WTC11 (cell line): Measurements from ENCODE around the gene FAM13C. TPM values are rescaled to one million over a fixed set of nuclear protein-coding genes. Genes with fewer than 3 reads are reported as not detected.

Experiments
- ATAC-seq: fragments of 200-7000 bp; cut with Tn5 transposase; 2 replicates; pipeline ENCODE4 v1.10.0; 2021; ENCODE audit warnings: mild to moderate bottlenecking, moderate library complexity
- CTCF ChIA-PET: fragments of 300-600 bp; sonication (Branson Sonifier 250); formaldehyde crosslinking; loops from one replicate; lab custom pipeline; 2021; ENCODE audit warnings: antibody characterized with exemption; lab: Charles Lee
- POLR2A ChIA-PET: fragments of 350-600 bp; sonication (Branson Sonifier 250); formaldehyde crosslinking; loops from one replicate; lab custom pipeline; 2021; ENCODE audit warnings: antibody characterized with exemption; lab: Charles Lee
- DNase-seq: peaks from one replicate; pipeline ENCODE4 v3.0.0; 2021; ENCODE audit warnings: low spot score
- H3K27ac Mint-ChIP-seq: 2 replicates; pipeline ENCODE4 v1.8.0; 2021; ENCODE audit warnings: mixed read lengths
- H3K27me3 Mint-ChIP-seq: 2 replicates; pipeline ENCODE4 v1.8.0; 2021; ENCODE audit warnings: low read depth, mild to moderate bottlenecking, moderate library complexity, mixed read lengths
- H3K36me3 Mint-ChIP-seq: 2 replicates; pipeline ENCODE4 v1.8.0; 2021; ENCODE audit warnings: mixed read lengths
- H3K4me1 Mint-ChIP-seq: 2 replicates; pipeline ENCODE4 v1.8.0; 2022; ENCODE audit warnings: mixed read lengths
- H3K4me3 Mint-ChIP-seq: 2 replicates; pipeline ENCODE4 v1.8.0; 2021; ENCODE audit warnings: mild to moderate bottlenecking, moderate library complexity, mixed read lengths
- H3K9me3 Mint-ChIP-seq: 2 replicates; pipeline ENCODE4 v1.8.0; 2021; ENCODE audit warnings: mixed read lengths
- ARID4B ChIP-seq: sonication (generic); formaldehyde crosslinking; IDR thresholded peaks from 2 replicates; pipeline ENCODE4 v1.8.0; 2023; ENCODE audit warnings: missing genetic modification reagents, mild to moderate bottlenecking, borderline replicate concordance
- CREB1 ChIP-seq: sonication (generic); formaldehyde crosslinking; IDR thresholded peaks from 2 replicates; pipeline ENCODE4 v1.8.0; 2023; ENCODE audit warnings: mild to moderate bottlenecking, missing genetic modification reagents
- E2F1 ChIP-seq: sonication (generic); formaldehyde crosslinking; IDR thresholded peaks from 2 replicates; pipeline ENCODE4 v1.8.0; 2022; ENCODE audit warnings: mild to moderate bottlenecking, missing genetic modification reagents
- FOXJ3 ChIP-seq: sonication (generic); formaldehyde crosslinking; IDR thresholded peaks from 2 replicates; pipeline ENCODE4 v1.9.0; 2021; ENCODE audit warnings: missing genetic modification reagents, mild to moderate bottlenecking, borderline replicate concordance
- GRHL2 ChIP-seq: fragments of 250-450 bp; sonication (Bioruptor Pico); IDR thresholded peaks from 2 replicates; pipeline ENCODE4 v1.8.0; 2022; ENCODE audit warnings: mild to moderate bottlenecking, moderate library complexity; ENCODE audit not compliant: insufficient replicate concordance, severe bottlenecking
- JUN ChIP-seq: sonication (generic); formaldehyde crosslinking; IDR thresholded peaks from 2 replicates; pipeline ENCODE4 v1.8.0; 2023; ENCODE audit warnings: mild to moderate bottlenecking, missing genetic modification reagents
- NFATC4 ChIP-seq: fragments of 250-450 bp; sonication (Bioruptor Pico); IDR thresholded peaks from 2 replicates; pipeline ENCODE4 v1.9.0; 2021; ENCODE audit warnings: mild to moderate bottlenecking
- NFE2L1 ChIP-seq: sonication (generic); formaldehyde crosslinking; IDR thresholded peaks from 2 replicates; pipeline ENCODE4 v1.8.1; 2023; ENCODE audit warnings: missing genetic modification reagents
- RORB ChIP-seq: fragments of 250-450 bp; sonication (Bioruptor Pico); IDR thresholded peaks from 2 replicates; pipeline ENCODE4 v1.9.0; 2021; ENCODE audit warnings: mild to moderate bottlenecking
- TP53 ChIP-seq: sonication (generic); formaldehyde crosslinking; IDR thresholded peaks from 2 replicates; pipeline ENCODE4 v1.8.1; 2023; ENCODE audit warnings: mild to moderate bottlenecking, missing genetic modification reagents
- ZBTB21 ChIP-seq: sonication (generic); formaldehyde crosslinking; IDR thresholded peaks from 2 replicates; pipeline ENCODE4 v1.8.1; 2023; ENCODE audit warnings: mild to moderate bottlenecking, missing genetic modification reagents, borderline replicate concordance
- ZMAT4 ChIP-seq: fragments of 250-450 bp; sonication (Bioruptor Pico); IDR thresholded peaks from 2 replicates; pipeline ENCODE4 v1.9.0; 2021; ENCODE audit warnings: mild to moderate bottlenecking
- ZNF317 ChIP-seq: sonication (generic); formaldehyde crosslinking; IDR thresholded peaks from 2 replicates; pipeline ENCODE4 v1.8.1; 2023; ENCODE audit warnings: low read depth, mild to moderate bottlenecking, moderate library complexity, missing genetic modification reagents, borderline replicate concordance
- ZNF423 ChIP-seq: fragments of 250-450 bp; sonication (Bioruptor Pico); IDR thresholded peaks from 2 replicates; pipeline ENCODE4 v2.1.2; 2022; ENCODE audit warnings: mild to moderate bottlenecking, moderate library complexity
- total RNA-seq: library from RNA; stranded (reverse); gene quantifications from 3 replicates; pipeline ENCODE4 v1.2.3, GENCODE V29; 2021
- TF ChIP-seq, protein P1 (sequence below): sonication (generic); formaldehyde crosslinking; IDR thresholded peaks from 2 replicates; pipeline ENCODE4 v1.8.1; 2022; ENCODE audit warnings: missing genetic modification reagents, borderline replicate concordance
- TF ChIP-seq, protein P2 (sequence below): sonication (generic); formaldehyde crosslinking; IDR thresholded peaks from 2 replicates; pipeline ENCODE4 v1.8.1; 2023; ENCODE audit warnings: mild to moderate bottlenecking, missing genetic modification reagents
- TF ChIP-seq, protein P3 (sequence below): fragments of 250-450 bp; sonication (Bioruptor Pico); IDR thresholded peaks from 2 replicates; pipeline ENCODE4 v1.9.0; 2021; ENCODE audit warnings: moderate library complexity, mild to moderate bottlenecking, inconsistent platforms, borderline replicate concordance
- TF ChIP-seq, protein P4 (sequence below): sonication (generic); formaldehyde crosslinking; IDR thresholded peaks from 2 replicates; pipeline ENCODE4 v1.8.1; 2022; ENCODE audit warnings: mild to moderate bottlenecking, missing genetic modification reagents, moderate library complexity, borderline replicate concordance

Gene FAM13C
- total RNA-seq, 1 experiment from 2014 or later = 1.5 TPM

GRCh38 chr10:59245686-59246085, 116.7 kb downstream of the FAM13C start:
- CTCF ChIA-PET = no interaction called here
- POLR2A ChIA-PET = no interaction called here

DNA sequence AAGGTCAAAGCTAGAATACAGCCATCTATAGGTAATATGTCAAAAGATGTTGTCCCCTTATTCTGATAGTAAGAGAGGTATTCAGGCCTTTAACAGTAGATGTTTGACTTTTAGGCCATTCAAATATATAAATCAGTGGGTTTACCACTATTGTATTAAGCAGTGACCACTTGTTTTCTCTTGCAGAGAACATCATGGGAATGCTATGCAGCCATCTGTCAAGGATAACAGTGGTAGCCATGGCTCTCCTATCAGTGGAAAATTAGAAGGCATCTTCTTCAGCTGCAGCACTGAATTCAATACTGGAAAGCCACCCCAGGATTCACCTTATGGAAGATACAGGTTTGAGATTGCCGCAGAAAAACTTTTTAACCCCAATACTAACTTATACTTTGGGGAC, 117.5 kb downstream of the FAM13C start:
- no peaks in the 10 kb centered on the region for H3K36me3 Mint-ChIP-seq
- POLR2A ChIA-PET = no interaction called here
- H3K4me3 Mint-ChIP-seq = no peak overlapping the region
- DNase-seq = no peak
- H3K9me3 Mint-ChIP-seq = no peaks in the 10 kb centered on the region
- peaks cover 5% of the 10 kb centered on the region; the same call in 1 of the 2 replicates for H3K4me1 Mint-ChIP-seq
- no peak for ATAC-seq
- no peak for TF ChIP-seq TP53
- no peak for TF ChIP-seq GRHL2 (CRISPR knock-in tag)
- TF ChIP-seq ZBTB21 (CRISPR knock-in tag) = no peak
- TF ChIP-seq E2F1 (CRISPR knock-in tag) = no peak
- TF ChIP-seq ZMAT4 (CRISPR knock-in tag) = no peak
- no peak for TF ChIP-seq JUN
- TF ChIP-seq, protein P1, sequence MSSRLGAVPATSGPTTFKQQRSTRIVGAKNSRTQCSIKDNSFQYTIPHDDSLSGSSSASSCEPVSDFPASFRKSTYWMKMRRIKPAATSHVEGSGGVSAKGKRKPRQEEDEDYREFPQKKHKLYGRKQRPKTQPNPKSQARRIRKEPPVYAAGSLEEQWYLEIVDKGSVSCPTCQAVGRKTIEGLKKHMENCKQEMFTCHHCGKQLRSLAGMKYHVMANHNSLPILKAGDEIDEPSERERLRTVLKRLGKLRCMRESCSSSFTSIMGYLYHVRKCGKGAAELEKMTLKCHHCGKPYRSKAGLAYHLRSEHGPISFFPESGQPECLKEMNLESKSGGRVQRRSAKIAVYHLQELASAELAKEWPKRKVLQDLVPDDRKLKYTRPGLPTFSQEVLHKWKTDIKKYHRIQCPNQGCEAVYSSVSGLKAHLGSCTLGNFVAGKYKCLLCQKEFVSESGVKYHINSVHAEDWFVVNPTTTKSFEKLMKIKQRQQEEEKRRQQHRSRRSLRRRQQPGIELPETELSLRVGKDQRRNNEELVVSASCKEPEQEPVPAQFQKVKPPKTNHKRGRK = no peak
- TF ChIP-seq FOXJ3 = no peak
- no peak for TF ChIP-seq NFE2L1 (CRISPR knock-in tag)
- no peak for TF ChIP-seq RORB (CRISPR knock-in tag)
- CTCF ChIA-PET = no interaction called here
- H3K27ac Mint-ChIP-seq = no peak overlapping the region
- no peaks in the 10 kb centered on the region for H3K27me3 Mint-ChIP-seq

More at GRCh38 chr10:59245686-59246085, 116.7 kb downstream of the FAM13C start:
- H3K27me3 Mint-ChIP-seq = no peaks in the 10 kb centered on the region
- no peak overlapping the region for H3K27ac Mint-ChIP-seq
- no peaks in the 10 kb centered on the region for H3K36me3 Mint-ChIP-seq
- no peaks in the 10 kb centered on the region for H3K9me3 Mint-ChIP-seq
- no peak overlapping the region for H3K4me3 Mint-ChIP-seq
- no peak for DNase-seq
- peaks cover 5% of the 10 kb centered on the region; the same call in 1 of the 2 replicates for H3K4me1 Mint-ChIP-seq
- no peak for TF ChIP-seq ARID4B (CRISPR knock-in tag)
- no peak for TF ChIP-seq RORB (CRISPR knock-in tag)
- no peak for ATAC-seq

GRCh38 chr10:59243611-59244195, 118.6 kb downstream of the FAM13C start:
- ChIA-PET CTCF (no interaction called here), POLR2A (no interaction called here)
- no peak overlapping the region for H3K4me3 Mint-ChIP-seq
- ATAC-seq = no peak
- H3K4me1 Mint-ChIP-seq = peaks cover 5% of the 10 kb centered on the region; the same call in 1 of the 2 replicates
- no peaks in the 10 kb centered on the region for H3K36me3 Mint-ChIP-seq
- H3K9me3 Mint-ChIP-seq = peaks cover 5% of the 10 kb centered on the region
- no peaks in the 10 kb centered on the region for H3K27me3 Mint-ChIP-seq
- no peak overlapping the region for H3K27ac Mint-ChIP-seq
- no peak for DNase-seq
- TF ChIP-seq ZNF317 (CRISPR knock-in tag) (no peak), CREB1 (CRISPR knock-in tag) (no peak), ZNF423 (CRISPR knock-in tag) (no peak), NFATC4 (no peak), E2F1 (CRISPR knock-in tag) (no peak)
- TF ChIP-seq, protein P2, sequence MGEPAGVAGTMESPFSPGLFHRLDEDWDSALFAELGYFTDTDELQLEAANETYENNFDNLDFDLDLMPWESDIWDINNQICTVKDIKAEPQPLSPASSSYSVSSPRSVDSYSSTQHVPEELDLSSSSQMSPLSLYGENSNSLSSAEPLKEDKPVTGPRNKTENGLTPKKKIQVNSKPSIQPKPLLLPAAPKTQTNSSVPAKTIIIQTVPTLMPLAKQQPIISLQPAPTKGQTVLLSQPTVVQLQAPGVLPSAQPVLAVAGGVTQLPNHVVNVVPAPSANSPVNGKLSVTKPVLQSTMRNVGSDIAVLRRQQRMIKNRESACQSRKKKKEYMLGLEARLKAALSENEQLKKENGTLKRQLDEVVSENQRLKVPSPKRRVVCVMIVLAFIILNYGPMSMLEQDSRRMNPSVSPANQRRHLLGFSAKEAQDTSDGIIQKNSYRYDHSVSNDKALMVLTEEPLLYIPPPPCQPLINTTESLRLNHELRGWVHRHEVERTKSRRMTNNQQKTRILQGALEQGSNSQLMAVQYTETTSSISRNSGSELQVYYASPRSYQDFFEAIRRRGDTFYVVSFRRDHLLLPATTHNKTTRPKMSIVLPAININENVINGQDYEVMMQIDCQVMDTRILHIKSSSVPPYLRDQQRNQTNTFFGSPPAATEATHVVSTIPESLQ (CRISPR knock-in tag) = no peak
- TF ChIP-seq, protein P3, sequence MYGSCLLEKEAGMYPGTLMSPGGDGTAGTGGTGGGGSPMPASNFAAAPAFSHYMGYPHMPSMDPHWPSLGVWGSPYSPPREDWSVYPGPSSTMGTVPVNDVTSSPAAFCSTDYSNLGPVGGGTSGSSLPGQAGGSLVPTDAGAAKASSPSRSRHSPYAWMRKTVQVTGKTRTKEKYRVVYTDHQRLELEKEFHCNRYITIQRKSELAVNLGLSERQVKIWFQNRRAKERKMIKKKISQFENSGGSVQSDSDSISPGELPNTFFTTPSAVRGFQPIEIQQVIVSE (CRISPR knock-in tag) = no peak
- TF ChIP-seq, protein P4, sequence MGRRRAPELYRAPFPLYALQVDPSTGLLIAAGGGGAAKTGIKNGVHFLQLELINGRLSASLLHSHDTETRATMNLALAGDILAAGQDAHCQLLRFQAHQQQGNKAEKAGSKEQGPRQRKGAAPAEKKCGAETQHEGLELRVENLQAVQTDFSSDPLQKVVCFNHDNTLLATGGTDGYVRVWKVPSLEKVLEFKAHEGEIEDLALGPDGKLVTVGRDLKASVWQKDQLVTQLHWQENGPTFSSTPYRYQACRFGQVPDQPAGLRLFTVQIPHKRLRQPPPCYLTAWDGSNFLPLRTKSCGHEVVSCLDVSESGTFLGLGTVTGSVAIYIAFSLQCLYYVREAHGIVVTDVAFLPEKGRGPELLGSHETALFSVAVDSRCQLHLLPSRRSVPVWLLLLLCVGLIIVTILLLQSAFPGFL = no peak
